Stimulated activated CD8-positive, alpha-beta memory T cell treated with anti-CD3 and anti-CD28 coated beads, Interleukin-4, amount 100 ng/mL, for 48 hours (primary cell): ENCODE data around the gene ACAP2.
A peak's percentile ranks its signal among the peaks of the same experiment; 100 is the strongest.
"Not testable (repeated sequence)": the region's sequence is repeated elsewhere in the genome, so short reads cannot be mapped to it uniquely, and the experiment has no call there.

Experiments used
- DNase-seq: peaks from one replicate; pipeline ENCODE4 v3.0.0-alpha.2; 2020

The ACAP2 gene

DNA sequence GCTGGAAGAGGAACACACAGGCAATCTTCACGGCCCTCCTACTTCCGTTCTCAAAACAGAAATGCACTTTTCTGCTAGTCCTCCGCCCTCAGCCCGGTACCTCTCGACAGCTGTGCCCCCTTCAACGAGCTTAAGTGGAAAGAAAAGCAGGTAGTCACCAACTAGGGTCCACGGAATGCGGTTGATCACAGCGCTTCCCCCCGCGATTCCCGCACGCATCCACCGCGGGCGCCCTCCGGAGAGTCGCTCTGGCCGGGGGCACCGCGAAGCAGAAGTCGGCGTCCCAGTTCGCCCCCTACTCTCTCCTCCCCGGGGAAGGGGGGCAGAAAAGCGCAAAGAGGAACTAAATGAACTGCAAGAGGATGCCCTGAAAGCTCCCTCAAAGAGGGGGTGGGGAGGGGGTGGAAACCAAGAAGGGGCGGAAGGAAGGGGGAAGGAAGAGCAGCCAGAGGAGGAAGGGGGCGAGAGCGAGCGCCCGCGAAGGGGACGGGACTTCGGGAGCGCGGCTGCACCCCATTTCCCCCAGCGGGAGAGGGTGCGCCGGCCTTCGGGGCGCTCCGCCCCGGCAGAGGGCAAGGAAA is 738 bp downstream of the ACAP2 start:
- DNase-seq: peak; percentile 63

DNA sequence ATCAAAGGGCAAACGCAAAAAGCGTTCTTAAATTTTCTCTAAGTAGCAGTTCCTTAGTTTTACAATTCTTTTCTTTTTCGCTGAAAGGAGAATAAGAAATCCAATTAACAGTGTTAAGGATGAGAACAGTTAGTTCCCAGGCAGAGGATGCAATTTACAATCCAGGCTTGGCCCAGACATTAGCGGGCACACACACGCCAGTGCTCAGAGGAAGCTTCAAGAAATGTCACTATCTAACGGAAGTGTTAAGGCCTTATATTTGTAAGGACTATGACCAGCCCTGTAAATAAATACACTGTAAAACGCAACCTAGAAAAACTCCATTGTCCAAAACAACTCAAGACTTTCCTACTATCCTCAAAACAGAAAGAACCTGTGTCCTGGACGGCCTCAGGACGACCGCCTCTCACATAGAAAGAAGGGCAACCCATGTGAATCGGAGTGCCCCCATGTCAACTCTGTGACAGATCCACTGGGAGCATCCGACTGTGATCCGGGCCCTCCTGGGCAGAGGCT is 1.3 kb downstream of the ACAP2 start:
- no peak for DNase-seq

DNA sequence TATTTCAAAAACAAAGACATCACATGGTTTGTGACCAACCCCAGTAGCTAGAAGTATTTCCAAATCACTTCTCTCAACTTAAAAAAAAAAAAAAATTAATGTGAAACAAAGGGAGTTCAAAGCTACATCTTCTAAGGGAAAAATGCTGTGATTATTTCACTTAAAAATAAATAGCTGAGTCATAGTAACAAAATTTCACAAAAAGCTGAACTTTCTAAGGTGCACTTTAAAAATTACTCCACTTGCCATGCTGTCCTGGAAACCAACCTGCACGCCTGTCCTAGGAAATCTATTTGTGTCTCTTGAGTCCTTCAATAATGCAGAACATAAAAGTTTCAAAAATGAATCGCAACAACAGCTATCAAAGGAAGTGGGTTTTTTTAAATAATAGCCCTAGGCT is 1.8 kb downstream of the ACAP2 start:
- no peak for DNase-seq

DNA sequence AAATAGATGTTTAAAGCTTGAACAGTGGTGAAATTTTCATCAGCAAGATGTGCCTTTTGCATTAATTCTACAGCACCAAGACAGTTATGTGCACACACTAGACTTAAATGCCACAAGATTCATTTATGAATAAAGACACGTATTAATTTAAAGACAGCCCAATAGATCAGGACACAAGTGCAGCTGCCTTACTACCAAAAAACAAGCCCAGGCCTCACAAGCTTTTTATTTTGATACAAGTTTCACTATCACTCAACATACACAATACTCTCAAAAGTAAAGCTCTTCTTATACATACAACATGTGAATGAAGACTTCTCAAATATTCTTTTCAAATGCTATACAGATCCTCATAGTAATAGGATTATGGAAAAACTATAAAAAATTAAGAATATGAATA is 2.4 kb downstream of the ACAP2 start:
- DNase-seq: no peak

DNA sequence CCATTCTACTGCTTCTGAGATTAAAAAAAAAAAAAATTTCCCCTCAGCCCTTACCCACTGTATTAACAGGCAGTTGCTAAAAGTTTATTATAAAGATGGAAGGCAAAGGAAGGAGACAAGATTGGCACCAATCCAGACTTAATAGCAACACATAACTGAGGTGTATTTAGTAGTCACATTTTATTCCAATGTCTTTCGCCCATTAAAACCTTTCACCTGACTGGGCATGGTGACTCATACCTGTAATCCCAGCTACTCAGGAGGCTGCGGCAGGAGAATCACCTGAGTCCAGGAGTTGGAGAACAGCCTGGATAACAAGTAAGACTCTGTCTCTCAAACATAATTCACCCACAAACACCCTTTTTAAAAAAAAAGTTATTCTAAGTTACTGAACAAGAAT is 4.4 kb downstream of the ACAP2 start:
- DNase-seq: no peak

DNA sequence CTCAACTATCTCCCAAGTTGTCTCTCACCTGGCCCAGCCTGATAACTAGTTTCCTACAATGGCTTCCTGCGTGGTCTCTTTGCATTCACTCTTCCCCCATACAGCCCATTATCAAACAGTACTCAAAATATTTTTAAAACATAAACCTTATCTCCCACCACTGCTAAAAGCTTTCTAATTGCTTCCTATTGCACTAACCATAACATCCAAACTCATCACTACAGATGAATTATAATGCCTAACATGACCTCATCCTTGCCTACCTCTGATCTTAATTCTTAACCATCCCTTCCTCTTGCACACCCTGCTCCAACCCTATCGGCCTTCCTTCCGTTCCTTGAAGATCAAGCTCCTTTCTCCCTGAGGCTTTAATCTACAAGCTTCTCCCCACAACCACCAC is 17.0 kb downstream of the ACAP2 start:
- DNase-seq: no peak

DNA sequence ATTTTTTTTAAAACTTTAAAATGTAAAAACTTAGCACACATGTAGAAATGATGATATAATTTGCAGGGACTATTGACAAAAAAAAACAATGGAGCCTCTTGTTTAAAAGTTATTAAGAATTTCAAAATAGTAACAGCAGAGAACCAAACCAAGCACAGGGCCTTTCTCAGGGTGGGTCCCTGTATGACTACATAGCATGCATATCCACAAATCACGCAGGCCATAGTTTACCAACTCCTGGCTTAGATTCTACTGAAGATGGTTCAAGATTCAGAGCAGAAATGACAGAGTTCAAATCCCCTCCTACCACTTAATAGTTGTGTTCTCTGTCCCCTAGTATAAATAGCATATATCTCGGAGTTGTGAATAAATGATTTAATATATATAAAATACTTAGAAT is 19.0 kb downstream of the ACAP2 start:
- DNase-seq: no peak

DNA sequence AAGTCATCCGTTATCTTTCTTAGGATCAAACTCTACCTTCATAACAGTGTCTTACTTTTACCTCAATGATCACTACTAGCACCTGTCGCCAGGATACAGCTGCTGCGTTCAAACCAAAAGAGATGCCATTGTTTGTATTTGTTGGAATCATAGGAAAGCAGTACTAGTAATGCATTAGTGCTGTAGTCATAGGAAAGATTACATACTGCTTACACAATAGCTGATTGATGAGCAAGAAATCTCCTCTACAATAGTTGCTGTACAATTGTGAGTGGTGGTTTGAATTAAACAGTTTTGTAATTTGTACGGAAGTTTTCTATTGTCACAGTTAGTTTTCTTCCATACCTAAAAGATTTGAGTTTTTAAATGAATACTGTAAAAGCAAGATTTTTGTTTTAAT is 21.4 kb downstream of the ACAP2 start:
- DNase-seq: no peak

DNA sequence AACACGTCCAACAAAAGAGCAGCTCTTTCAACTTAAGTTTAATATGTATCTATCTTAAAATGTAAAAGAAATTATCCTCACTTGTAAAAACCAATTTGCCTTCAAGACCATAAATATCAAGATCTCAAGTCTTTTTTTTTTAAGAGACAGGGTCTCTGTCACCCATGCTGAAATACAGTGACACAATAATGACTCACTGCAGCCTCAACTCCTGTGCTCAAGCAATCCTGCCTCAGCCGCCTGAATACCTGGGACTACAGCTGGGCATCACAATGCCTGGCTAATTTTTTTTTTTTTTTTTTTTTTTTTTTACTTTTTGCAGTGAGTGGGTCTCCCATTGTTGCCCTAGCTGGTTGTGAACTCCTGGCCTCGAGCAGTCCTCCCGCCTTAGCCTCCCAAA is 26.0 kb downstream of the ACAP2 start:
- DNase-seq: no peak

DNA sequence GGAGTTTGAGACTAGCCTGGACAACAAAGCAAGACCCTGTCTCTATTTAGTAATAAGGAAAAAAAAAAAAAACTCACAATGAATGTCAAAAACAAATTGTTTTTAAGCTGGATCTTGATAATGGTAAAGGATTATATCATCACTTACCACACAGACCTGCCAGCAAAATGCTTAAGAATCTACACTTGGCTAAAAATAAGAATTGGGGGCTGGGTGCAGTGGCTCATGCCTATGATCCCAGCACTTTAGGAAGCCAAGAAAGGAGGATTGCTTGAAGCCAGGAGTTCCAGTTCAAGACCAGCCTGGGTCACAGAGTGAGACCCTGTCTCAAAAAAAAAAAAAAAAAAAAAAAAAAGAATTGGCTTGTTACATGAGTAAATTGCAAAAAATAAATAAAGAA is 31.0 kb downstream of the ACAP2 start:
- DNase-seq: no peak

DNA sequence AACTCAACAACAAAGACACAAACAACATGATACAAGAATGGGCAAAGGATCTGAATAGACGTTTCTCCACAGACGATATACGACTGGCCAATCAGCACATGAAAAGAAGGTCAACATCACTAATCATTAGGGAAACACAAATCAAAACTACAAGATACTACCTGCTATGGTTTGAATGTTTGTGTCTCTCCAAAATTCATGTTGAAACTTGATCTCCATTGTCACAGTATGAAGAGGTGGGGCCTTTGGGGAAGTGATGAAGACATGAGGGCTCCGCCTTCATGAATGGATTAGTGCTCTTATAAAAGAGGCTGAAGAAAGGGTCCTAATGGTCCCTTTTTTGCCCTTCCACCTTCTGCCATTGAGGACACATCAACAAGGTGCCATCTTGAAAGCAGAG is 32.3 kb downstream of the ACAP2 start:
- no peak for DNase-seq

DNA sequence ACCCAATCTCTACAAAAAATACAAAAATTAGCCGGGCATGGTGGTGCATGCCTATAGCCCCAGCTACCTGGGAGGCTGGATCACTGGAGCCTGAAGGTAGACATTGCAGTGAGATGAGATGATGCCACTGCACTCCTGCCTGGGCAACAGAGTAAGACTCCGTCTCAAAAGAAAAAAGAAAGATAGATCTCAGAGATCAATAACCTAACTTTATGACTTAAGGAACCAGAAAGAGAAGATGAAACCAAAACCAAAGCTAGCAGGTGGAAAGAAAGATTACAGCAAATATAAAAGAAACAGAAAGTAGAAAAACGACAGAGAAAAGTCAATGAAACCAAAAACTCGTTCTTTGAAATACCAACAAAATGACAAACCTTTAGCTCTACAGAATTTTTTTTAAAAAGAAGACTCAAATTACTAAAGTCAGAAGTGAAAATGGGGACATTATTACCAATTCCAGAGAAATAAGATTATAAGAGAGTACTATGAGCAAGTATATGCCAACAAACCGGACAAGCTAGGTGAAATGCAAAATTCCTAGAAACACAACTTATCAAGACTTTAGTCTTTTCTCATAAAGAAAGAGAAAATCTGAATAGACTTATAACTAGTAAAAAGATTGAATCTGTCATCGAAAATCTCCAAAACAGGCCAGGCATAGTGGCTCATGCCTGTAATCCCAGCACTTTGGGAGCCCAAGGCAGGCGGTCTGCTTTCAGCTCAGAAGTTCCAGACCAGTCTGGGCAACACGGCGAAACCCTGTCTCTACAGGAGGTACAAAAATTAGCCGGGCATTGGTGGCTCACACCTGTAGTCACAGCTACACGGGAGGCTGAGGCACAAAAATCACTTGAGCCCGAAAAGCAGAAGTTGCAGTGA is 35.0 kb downstream of the ACAP2 start:
- peak; percentile 31 for DNase-seq

DNA sequence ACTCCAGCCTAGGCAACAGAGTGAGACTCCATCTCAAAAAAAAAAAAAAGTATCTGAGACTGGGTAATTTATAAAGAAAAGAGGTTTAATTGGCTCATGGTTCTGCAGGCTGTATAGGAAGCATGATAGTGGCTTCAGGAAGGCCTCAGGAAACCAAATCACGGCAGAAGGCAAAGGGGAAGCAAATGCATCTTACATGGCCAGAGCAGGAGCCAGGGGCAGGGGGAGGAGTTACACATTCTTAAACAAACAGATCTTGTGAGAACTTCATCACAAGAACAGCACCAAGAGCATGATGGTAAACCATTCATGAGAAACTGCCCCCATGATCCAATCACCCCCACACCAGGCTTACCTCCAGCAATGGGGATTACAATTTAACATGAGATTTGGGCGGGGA is 37.2 kb downstream of the ACAP2 start:
- DNase-seq: no peak

DNA sequence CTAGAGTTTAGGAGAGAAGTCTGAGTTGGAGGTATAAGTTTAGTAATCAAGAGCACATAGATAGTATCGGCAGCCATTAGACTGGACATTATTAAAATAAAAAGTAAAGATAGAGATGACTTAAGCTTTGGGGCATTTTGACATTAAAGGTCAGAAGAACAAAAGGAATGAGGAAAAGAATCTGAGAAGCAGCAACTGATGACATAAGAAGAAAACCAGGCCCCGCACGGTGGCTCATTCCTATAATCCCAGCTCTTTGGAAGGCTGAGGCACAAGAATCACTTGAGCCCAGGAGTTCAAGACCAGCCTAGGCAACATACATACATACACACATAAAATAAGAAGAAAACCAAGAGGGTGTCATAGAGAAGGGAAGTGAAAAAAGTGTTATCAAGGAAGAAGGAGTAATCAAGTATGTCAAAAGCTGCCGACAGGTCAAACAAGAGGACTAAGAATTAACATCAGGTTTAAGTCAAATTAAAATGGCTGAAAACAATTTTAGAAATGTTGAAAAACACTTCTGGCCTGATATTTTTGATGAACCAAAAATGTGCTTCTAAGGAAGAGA is 38.9 kb downstream of the ACAP2 start:
- DNase-seq: no peak

DNA sequence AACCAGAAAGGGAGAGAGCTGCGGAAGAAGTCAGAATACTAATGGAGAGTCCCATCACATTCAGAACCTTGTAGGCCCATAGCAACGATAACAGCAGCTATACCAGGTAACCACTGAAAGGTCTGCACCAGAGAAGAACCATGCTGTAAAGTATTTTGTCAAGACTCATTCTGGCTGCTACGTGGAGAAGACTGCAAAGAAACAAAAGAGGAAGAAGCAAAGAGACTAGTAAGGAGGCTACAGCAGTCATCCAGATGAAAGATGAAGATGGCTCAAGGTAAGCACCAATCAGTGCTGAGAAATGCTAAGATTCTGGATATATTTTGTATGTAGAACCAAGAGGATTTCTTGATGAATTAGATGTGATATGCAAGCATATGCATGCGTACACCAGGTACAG is 39.6 kb downstream of the ACAP2 start:
- DNase-seq: no peak

DNA sequence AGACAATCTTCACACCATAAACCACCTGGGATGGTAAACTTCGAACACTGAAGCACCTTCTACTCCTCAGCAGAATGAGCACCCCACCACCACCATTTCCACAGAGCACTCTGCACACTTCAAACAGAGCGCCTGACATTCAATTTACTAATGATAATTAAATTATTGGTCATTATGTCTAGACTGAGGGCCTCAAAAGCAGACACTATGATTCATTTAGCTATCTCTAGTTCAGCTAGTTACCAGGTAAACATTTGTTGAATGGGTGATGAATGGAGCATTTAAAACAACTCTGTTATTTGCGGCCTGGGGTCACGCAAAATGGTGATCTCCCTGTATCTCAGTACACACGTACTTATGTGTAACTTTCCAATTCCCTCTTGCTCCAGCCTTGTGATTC is 40.9 kb downstream of the ACAP2 start:
- DNase-seq: no peak

DNA sequence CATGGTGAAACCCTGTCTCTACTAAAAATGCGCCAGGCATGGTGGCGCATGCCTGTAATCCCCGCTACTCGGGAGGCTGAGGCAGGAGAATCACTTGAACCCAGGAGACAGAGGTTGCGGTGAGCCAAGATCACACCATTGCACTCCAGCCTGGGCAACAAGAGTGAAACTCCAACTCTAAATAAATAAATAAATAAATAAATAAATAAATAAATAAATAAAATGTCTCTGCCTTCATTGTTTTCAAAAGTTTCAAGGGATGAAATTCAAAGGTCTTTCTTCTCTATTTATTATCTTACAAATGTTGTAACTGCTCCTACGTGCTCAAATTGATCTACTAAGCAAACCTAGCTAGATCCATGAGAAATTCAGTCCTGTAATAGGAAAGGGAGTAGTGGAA is 44.4 kb downstream of the ACAP2 start:
- DNase-seq: not testable (repeated sequence)

DNA sequence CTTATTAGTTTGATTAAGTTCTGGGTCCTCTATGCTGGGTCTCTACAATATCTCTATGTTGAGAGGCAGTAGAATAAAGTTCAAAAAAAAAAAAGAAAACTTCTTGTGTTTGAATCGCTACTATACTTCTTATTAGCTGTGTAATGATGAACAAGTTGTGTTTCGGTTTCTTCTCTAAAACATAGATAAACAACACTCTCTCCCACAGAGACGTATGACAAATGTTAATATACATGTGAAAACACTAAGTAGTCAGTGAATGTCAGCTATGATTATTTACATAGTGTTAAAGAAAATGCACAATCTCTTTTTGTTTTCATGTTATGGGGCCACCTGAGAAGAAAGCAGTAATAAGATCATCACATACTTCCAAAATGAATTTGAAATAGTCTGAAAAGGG is 45.3 kb downstream of the ACAP2 start:
- DNase-seq: no peak

DNA sequence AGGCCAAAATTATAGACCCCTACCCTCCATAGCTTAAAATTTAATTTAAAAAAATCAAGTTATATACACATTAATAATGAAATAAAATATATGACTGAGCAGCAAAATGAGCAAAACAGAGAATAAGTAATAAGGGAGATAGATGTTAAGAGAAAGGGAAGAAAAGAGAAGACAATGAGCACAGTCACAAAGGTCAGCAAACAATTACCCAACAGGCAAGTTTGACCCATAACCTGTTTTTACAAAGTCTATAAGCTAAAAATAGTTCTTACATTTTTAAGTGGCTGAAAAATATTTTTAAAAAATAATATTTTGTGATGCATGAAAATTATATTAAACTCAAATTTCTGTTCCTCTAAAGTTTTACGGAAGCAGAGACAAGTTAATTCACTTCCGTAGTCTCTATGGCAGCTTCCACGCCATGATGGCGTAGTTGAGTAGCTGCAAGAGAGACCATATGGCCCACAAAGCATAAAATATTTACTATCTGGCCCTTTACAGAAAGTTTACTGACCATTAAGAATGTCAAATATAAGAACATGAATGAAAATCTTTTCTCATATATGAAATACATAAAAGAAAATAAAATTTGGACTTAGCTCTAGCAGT is 47.5 kb downstream of the ACAP2 start:
- DNase-seq: no peak

DNA sequence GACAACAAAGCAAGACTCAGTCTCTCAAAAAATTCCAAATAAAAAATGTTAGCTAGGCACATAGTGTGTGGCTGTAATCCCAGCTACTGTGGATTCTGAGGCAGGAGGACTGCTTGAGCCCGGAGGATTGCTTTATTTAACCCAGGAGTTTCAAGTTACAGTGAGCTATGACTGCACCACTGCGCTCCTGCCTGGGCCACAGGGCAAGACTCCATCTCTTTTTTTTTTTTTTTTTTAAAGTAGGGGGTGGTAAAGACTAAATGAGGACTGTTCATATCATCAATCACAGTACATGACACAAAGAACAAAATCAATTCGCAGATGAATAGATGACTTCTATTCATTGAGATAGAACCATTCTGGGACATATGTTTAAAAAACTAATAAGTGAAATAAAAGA is 48.1 kb downstream of the ACAP2 start:
- DNase-seq: no peak

DNA sequence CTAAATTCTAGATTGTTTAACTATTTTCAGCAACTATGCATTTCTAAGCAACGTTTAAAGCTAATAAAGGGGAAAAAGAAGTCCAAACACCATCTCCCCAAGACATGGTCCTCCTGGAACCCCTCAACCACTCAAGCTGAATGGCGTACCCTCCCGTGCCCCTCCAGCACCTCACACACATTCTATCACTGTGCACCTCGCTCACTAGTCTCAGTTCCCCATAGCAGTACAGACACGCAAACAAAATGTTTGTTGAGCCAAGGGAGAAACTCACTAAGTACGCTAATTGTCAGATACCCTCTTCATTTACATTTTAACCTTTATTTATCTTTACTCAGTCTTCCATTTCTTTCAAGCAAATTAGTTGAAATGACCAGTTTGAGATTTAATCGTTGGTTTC is 48.8 kb downstream of the ACAP2 start:
- DNase-seq: no peak

DNA sequence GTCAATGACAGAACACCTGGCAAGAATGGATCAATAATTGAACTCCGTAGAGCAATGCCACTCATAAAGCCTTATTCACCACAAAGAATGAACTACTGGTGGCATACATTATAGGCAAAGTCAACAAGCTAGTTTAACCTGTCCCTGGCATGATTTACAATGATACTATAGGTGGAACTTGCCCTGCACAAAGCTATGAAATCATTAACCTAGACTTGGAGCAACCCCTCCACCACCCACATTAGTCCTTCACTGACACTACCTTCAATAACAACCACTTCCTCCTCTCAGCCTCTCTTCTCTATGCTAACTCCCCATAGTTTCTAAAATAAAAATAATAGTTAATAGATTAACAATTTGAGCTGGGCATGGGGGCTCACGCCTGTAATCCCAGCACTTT is 54.4 kb downstream of the ACAP2 start:
- no peak for DNase-seq

DNA sequence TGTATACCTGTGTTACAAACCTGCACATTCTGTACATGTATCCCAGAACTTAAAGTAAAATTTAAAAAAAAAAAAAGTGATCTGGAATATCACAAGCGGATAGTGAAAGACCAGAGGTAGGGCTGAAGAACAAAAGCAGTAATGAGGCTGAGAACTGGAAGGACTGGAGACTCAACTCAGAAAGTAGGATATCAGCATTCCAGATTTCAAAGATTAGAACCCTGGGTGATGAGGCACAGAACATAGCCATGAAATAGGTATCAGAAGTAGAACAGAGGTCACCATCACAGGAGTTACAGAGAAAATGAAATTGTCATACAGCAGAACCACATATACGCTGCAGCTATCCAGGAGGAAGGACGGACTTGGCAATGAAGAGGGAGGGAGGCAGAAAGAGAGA is 56.1 kb downstream of the ACAP2 start:
- DNase-seq: no peak

DNA sequence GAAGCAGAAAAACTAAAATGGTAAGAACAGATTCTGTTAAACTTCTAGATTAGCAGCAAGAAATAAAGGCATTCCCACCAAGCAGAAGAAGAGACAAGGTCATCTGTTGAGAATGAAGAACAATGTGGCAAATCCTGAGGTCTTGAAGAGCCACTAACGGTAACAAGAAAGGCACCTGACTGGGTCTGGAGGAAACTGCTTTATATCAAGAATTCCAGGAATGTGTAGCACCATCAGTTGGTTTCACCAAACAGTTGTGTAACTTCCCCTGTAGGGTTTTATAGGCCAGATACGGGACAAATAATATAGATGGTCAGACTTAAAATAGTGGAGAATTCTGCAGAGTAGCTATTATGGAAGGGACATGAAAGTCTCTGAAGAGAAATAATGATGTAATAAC is 57.3 kb downstream of the ACAP2 start:
- DNase-seq: no peak
